ENCODE measurements around the gene IKZF1.

Gene IKZF1

GRCh38 chr7:50309721-50310120 lies 5.2 kb downstream of the IKZF1 start:
- DNase-seq, result no peak

GRCh38 chr7:50310361-50310760 lies 5.8 kb downstream of the IKZF1 start:
- DNase-seq, result no peak

- DNase-seq, result no peak
Observed at GRCh38 chr7:50310956-50311355, 6.4 kb downstream of the IKZF1 start.

- no peak for DNase-seq
Observed at GRCh38 chr7:50312250-50313162, 8.0 kb downstream of the IKZF1 start.

GRCh38 chr7:50314836-50315592 lies 10.5 kb downstream of the IKZF1 start:
- no peak for DNase-seq

- DNase-seq, result peak; percentile 42
Observed at GRCh38 chr7:50315739-50316671, 11.5 kb downstream of the IKZF1 start.

- DNase-seq, result peak; percentile 64
Observed at GRCh38 chr7:50317221-50317678, 12.7 kb downstream of the IKZF1 start.

- DNase-seq, result no peak
Observed at GRCh38 chr7:50317697-50318669, 13.5 kb downstream of the IKZF1 start.

- DNase-seq, result no peak
Observed at GRCh38 chr7:50321487-50322067, 17.1 kb downstream of the IKZF1 start.

GRCh38 chr7:50324113-50324512 lies 19.6 kb downstream of the IKZF1 start:
- no peak for DNase-seq

- DNase-seq, result no peak
Observed at GRCh38 chr7:50327443-50327842, 22.9 kb downstream of the IKZF1 start.

GRCh38 chr7:50329775-50330174 lies 25.3 kb downstream of the IKZF1 start:
- DNase-seq, result no peak

- no peak for DNase-seq
Observed at GRCh38 chr7:50330254-50330653, 25.7 kb downstream of the IKZF1 start.

- DNase-seq, result no peak
Observed at GRCh38 chr7:50330696-50331095, 26.2 kb downstream of the IKZF1 start.

GRCh38 chr7:50331564-50332208 lies 27.2 kb downstream of the IKZF1 start:
- DNase-seq, result peak; percentile 59

- no peak for DNase-seq
Observed at GRCh38 chr7:50332241-50333165, 28.0 kb downstream of the IKZF1 start.

- no peak for DNase-seq
Observed at GRCh38 chr7:50333221-50333651, 28.7 kb downstream of the IKZF1 start.

- no peak for DNase-seq
Observed at GRCh38 chr7:50334341-50334994, 30.0 kb downstream of the IKZF1 start.
